Upper lobe of left lung (tissue), 6 donors: ENCODE data around the gene CTBP2. TPM values are rescaled to one million over a fixed set of nuclear protein-coding genes. Genes with fewer than 3 reads are reported as not detected.
"Not testable (repeated sequence)": the region's sequence is repeated elsewhere in the genome, so short reads cannot be mapped to it uniquely, and the experiment has no call there.

Experiments
- ATAC-seq, 2 donors: fragments of 200-7000 bp; cut with Tn5 transposase; one replicate each; pipeline ENCODE4 v1.9.1; 2022; ENCODE audit warnings: mild to moderate bottlenecking in 2 of 2, moderate library complexity in 2 of 2; ENCODE audit not compliant: low FRiP score in 2 of 2
- DNase-seq, 2 donors: peaks; one replicate each; pipeline ENCODE4 v3.0.0-alpha.2; 2019 to 2020
- H3K27ac ChIP-seq, 4 donors: fragments of 200-600 bp; sonication (generic); one replicate each; pipeline ENCODE4 v1.5.1; 2016 to 2019
- H3K27me3 ChIP-seq, 4 donors: fragments of 200-600 bp; sonication (generic); one replicate each; pipeline ENCODE4 v1.5.1; 2017 to 2019
- H3K36me3 ChIP-seq, 4 donors: fragments of 200-600 bp; sonication (generic); one replicate each; pipeline ENCODE4 v1.5.1; 2016 to 2019
- H3K4me1 ChIP-seq, 4 donors: fragments of 200-600 bp; sonication (generic); one replicate each; pipeline ENCODE4 v1.5.1; 2018 to 2019
- H3K4me3 ChIP-seq, 4 donors: fragments of 200-600 bp; sonication (generic); one replicate each; pipeline ENCODE4 v1.5.1; 2017 to 2019; ENCODE audit warnings: mild to moderate bottlenecking in 2 of 4, moderate library complexity in 1 of 4
- H3K9me3 ChIP-seq, 4 donors: fragments of 200-600 bp; sonication (generic); one replicate each; pipeline ENCODE4 v1.5.1; 2018 to 2019
- CTCF ChIP-seq, 6 experiments: fragments of 450-650 bp in 4 of 6; fragments of 200-600 bp in 2 of 6; sonication (generic) in 2 of 6; IDR thresholded peaks; one replicate each; pipeline ENCODE4 v1.5.1; 2016 to 2019; ENCODE audit warnings: antibody characterized with exemption in 6 of 6
- EP300 ChIP-seq, 4 donors: sonication (generic); formaldehyde crosslinking; IDR thresholded peaks; one replicate each; pipeline ENCODE4 v1.5.1; 2017; ENCODE audit warnings: antibody characterized with exemption in 4 of 4, control low read depth in 2 of 4
- POLR2A ChIP-seq, 4 donors: fragments of 450-650 bp; IDR thresholded peaks; one replicate each; pipeline ENCODE4 v1.5.1; 2016 to 2017; ENCODE audit warnings: antibody characterized with exemption in 4 of 4, mild to moderate bottlenecking in 2 of 4
- POLR2AphosphoS5 ChIP-seq, 2 donors: sonication (generic); formaldehyde crosslinking; IDR thresholded peaks; one replicate each; pipeline ENCODE4 v1.5.1; 2017; ENCODE audit warnings: antibody characterized with exemption in 2 of 2
- WGBS, 2 donors: methylation state at CpG; one replicate each; pipeline ENCODE4 v1.1.5; 2017 to 2018; 5-methylcytosine and 5-hydroxymethylcytosine counted together
- total RNA-seq, 6 donors: library from RNA; depleted of rRNA in 4 of 6; stranded (reverse); fragments of >200 nt in 4 of 6; gene quantifications; one replicate each; pipeline versions ENCODE4 v1.1.0 to v1.2.1, GENCODE V29; 2016 to 2021
- donor health status: DM: no; HTN: no; CAD: no; lungs with moderate emphysema.
- donor health status: DM: no; HTN: yes; CAD: no; lungs with severe emphysema.

Gene CTBP2
- total RNA-seq, 6 donors from 2014 or later = 47.1 to 82.5 (median 59.7) TPM

GRCh38 chr10:124992462-124993344 lies 167.7 kb downstream of the CTBP2 start:
- TF ChIP-seq POLR2A (IDR thresholded peaks at IDR 0.05) (no peak), POLR2AphosphoS5 (IDR thresholded peaks at IDR 0.05) (peak in 1 of 2 donors; percentile 25), CTCF (IDR thresholded peaks at IDR 0.05) (peak; percentile 58 to 78 (median 72)), EP300 (IDR thresholded peaks at IDR 0.05) (no peak)
- WGBS, 2 donors = 72 to 73% methylated on average over 19 to 20 of the region's 20 CpGs
- Histone ChIP-seq H3K27me3 (no peaks in the 10 kb centered on the region), H3K4me1 (no peaks in the 10 kb centered on the region), H3K4me3 (no peak overlapping the region), H3K9me3 (no peaks in the 10 kb centered on the region), H3K36me3 (peaks cover 28 to 98% (median 74%) of the 10 kb centered on the region in 4 donors), H3K27ac (peak overlapping the region in 1 of 4 donors; percentile 44)
- DNase-seq = peak; percentile 34 to 51
- peak; percentile 54 to 84 for ATAC-seq

- no peak for DNase-seq
- ATAC-seq = no peak
- no peak overlapping the region for H3K27ac ChIP-seq
- H3K9me3 ChIP-seq = no peaks in the 10 kb centered on the region
- no peaks in the 10 kb centered on the region for H3K27me3 ChIP-seq
- WGBS, 2 donors = 87 to 93% methylated on average over 4 of the region's 4 CpGs
- H3K4me1 ChIP-seq = no peaks in the 10 kb centered on the region
- TF ChIP-seq POLR2A (IDR thresholded peaks at IDR 0.05) (no peak), CTCF (IDR thresholded peaks at IDR 0.05) (no peak)
- no peak overlapping the region for H3K4me3 ChIP-seq
- H3K36me3 ChIP-seq = peaks cover 19 to 98% (median 67%) of the 10 kb centered on the region in 4 donors
These were observed 168.5 kb downstream of the CTBP2 start for GRCh38 chr10:124991835-124992234.

GRCh38 chr10:124990671-124991625 lies 169.4 kb downstream of the CTBP2 start:
- no peaks in the 10 kb centered on the region for H3K27me3 ChIP-seq
- TF ChIP-seq POLR2AphosphoS5 (IDR thresholded peaks at IDR 0.05) (no peak), POLR2A (IDR thresholded peaks at IDR 0.05) (no peak), CTCF (IDR thresholded peaks at IDR 0.05) (no peak), EP300 (IDR thresholded peaks at IDR 0.05) (no peak)
- peaks cover 11 to 97% (median 59%) of the 10 kb centered on the region in 4 donors for H3K36me3 ChIP-seq
- no peak overlapping the region for H3K4me3 ChIP-seq
- ATAC-seq (no peak), DNase-seq (peak in 1 of 2 donors; percentile 38)
- H3K9me3 ChIP-seq = no peaks in the 10 kb centered on the region
- 86 to 89% methylated on average over 2 to 14 of the region's 14 CpGs for WGBS, 2 donors
- H3K4me1 ChIP-seq = no peaks in the 10 kb centered on the region
- H3K27ac ChIP-seq = peak overlapping the region in 1 of 4 donors; percentile 32

DNA sequence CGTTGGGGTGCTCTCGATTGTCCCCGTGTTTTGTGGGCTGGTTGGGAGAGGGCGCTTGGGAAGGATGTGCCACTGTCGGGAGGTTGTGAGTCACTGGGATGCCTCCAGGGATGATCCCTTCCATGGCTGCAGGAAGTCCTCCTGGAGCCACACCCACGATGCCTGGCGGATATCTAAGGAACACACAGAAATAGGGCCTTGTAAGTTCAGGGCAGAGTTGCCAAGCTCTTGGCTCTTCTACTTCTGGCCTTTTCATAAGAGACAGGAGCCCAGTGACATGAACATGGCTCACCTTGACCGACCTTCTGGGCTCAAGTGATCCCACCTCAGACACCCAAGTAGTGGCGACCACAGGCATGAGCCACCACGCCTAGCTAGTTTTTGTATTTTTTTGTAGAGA lies 170.8 kb downstream of the CTBP2 start:
- Histone ChIP-seq H3K4me3 (no peak overlapping the region), H3K4me1 (no peaks in the 10 kb centered on the region), H3K9me3 (no peaks in the 10 kb centered on the region), H3K27me3 (no peaks in the 10 kb centered on the region), H3K36me3 (peaks cover 17 to 97% (median 56%) of the 10 kb centered on the region in 4 donors), H3K27ac (peak overlapping the region in 1 of 4 donors; percentile 48)
- TF ChIP-seq POLR2AphosphoS5 (IDR thresholded peaks at IDR 0.05) = peak in 1 of 2 donors; percentile 7
- no peak for TF ChIP-seq POLR2A (IDR thresholded peaks at IDR 0.05)
- no peak for DNase-seq
- ATAC-seq = no peak
- WGBS, 2 donors = 82 to 83% methylated on average over 6 to 10 of the region's 10 CpGs

DNA sequence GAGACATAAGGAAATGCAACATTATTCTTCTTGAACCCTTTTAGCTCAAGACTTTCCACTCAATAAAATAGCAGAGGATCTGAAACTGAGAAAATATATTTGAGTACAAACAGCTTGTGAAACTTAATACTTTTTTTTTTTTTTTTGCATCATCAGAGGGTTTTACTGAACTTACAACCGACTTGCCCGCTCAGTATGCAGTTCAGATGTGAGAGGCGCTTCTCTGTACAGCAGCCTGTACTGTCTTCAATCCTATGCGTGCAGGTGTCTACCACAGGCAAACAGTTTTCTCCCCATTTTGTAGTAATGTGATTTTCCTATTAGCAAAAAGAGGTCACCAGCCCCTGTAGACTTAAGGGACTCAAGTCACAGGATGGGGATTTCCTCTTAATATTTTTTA lies 171.6 kb downstream of the CTBP2 start:
- H3K27me3 ChIP-seq, H3K27ac ChIP-seq, H3K9me3 ChIP-seq, DNase-seq, ATAC-seq, H3K4me1 ChIP-seq, H3K4me3 ChIP-seq: not testable (repeated sequence)
- H3K36me3 ChIP-seq = peaks cover 11 to 97% (median 48%) of the 10 kb centered on the region in 4 donors
- 87 to 96% methylated on average over 4 of the region's 4 CpGs for WGBS, 2 donors
